Astrocyte (in vitro differentiated cells and primary cell): ENCODE results near the gene WSB1. TPM values are rescaled to one million over a fixed set of nuclear protein-coding genes. Genes with fewer than 3 reads are reported as not detected.

Source experiments
- DNase-seq: peaks from one replicate; pipeline ENCODE4 v3.0.0-alpha.2; 2010; ENCODE audit warnings: low read depth
- FAIRE-seq: peaks from 2 replicates; lab custom pipeline; 2011; peaks lifted over from hg19 to GRCh38; lab: Jason Lieb, UNC
- H2AFZ ChIP-seq: 2 replicates; pipeline ENCODE4 v1.6.0; 2012; ENCODE audit warnings: low read depth, low read length, inconsistent platforms
- H3K27ac ChIP-seq: 2 replicates; pipeline ENCODE4 v1.5.1; 2011; ENCODE audit warnings: low read depth, low read length, inconsistent platforms
- H3K27me3 ChIP-seq: 2 replicates; pipeline ENCODE4 v1.6.0; 2011; ENCODE audit warnings: low read length, inconsistent platforms; ENCODE audit not compliant: insufficient read depth
- H3K36me3 ChIP-seq: 2 replicates; pipeline ENCODE4 v1.5.1; 2011; ENCODE audit warnings: low read length, inconsistent platforms; ENCODE audit not compliant: insufficient read depth
- H3K4me1 ChIP-seq: 2 replicates; pipeline ENCODE4 v1.5.1; 2011; ENCODE audit warnings: low read length, inconsistent platforms; ENCODE audit not compliant: insufficient read depth
- H3K4me2 ChIP-seq: 2 replicates; pipeline ENCODE4 v1.6.0; 2012; ENCODE audit warnings: low read length, inconsistent platforms
- H3K4me3 ChIP-seq: 2 replicates; pipeline ENCODE4 v1.5.1; 2011; ENCODE audit warnings: low read depth, mild to moderate bottlenecking, low read length, inconsistent platforms; ENCODE audit not compliant: insufficient read depth
- H3K79me2 ChIP-seq: 2 replicates; pipeline ENCODE4 v1.6.0; 2012; ENCODE audit warnings: mild to moderate bottlenecking, low read length, inconsistent platforms; ENCODE audit not compliant: insufficient read depth
- H3K9ac ChIP-seq: 2 replicates; pipeline ENCODE4 v1.6.0; 2012; ENCODE audit warnings: mild to moderate bottlenecking, low read length, inconsistent platforms
- H3K9me3 ChIP-seq: 2 replicates; pipeline ENCODE4 v1.5.1; 2012; ENCODE audit warnings: low read depth, mild to moderate bottlenecking, low read length, inconsistent platforms; ENCODE audit not compliant: insufficient read depth
- H4K20me1 ChIP-seq: 2 replicates; pipeline ENCODE4 v1.6.0; 2012; ENCODE audit warnings: low read length, inconsistent platforms; ENCODE audit not compliant: insufficient read depth
- H3K27ac Mint-ChIP-seq: one replicate; pipeline ENCODE4 v1.8.0; 2021; ENCODE audit warnings: mild to moderate bottlenecking, mixed read lengths; ENCODE audit not compliant: unreplicated experiment
- H3K27me3 Mint-ChIP-seq: one replicate; pipeline ENCODE4 v1.8.0; 2021; ENCODE audit warnings: low read depth, mixed read lengths; ENCODE audit not compliant: unreplicated experiment
- H3K36me3 Mint-ChIP-seq: one replicate; pipeline ENCODE4 v1.8.0; 2021; ENCODE audit warnings: low read depth, mixed read lengths; ENCODE audit not compliant: unreplicated experiment
- H3K4me1 Mint-ChIP-seq: one replicate; pipeline ENCODE4 v1.8.0; 2021; ENCODE audit warnings: low read depth, mixed read lengths; ENCODE audit not compliant: unreplicated experiment
- H3K4me3 Mint-ChIP-seq: one replicate; pipeline ENCODE4 v1.8.0; 2021; ENCODE audit warnings: mild to moderate bottlenecking, moderate library complexity, mixed read lengths; ENCODE audit not compliant: unreplicated experiment
- H3K9me3 Mint-ChIP-seq: one replicate; pipeline ENCODE4 v1.8.0; 2021; ENCODE audit warnings: mild to moderate bottlenecking, mixed read lengths; ENCODE audit not compliant: unreplicated experiment
- CTCF ChIP-seq: IDR thresholded peaks from 2 replicates; pipeline ENCODE4 v1.5.1; 2011; ENCODE audit warnings: low read depth, mild to moderate bottlenecking, inconsistent platforms, low read length, moderate library complexity; ENCODE audit not compliant: insufficient read depth
- EZH2 ChIP-seq: IDR thresholded peaks from 2 replicates; pipeline ENCODE4 v1.6.1; 2012; ENCODE audit warnings: mild to moderate bottlenecking, low read length, inconsistent platforms; ENCODE audit not compliant: insufficient read depth
- total RNA-seq: library from RNA; stranded (reverse); gene quantifications from 2 replicates; pipeline ENCODE4 v1.2.1, GENCODE V29; 2021

The WSB1 gene
- total RNA-seq, 1 donor from 2014 or later: 217 TPM

- Histone ChIP-seq H3K36me3 (no peaks in the 10 kb centered on the region), H3K4me2 (peak overlapping the region; percentile 91), H3K27me3 (no peaks in the 10 kb centered on the region), H2AFZ (peak overlapping the region; percentile 84), H3K4me1 (peaks cover 11% of the 10 kb centered on the region), H3K79me2 (peaks cover 60% of the 10 kb centered on the region), H3K9me3 (no peaks in the 10 kb centered on the region), H3K4me3 (peak overlapping the region; percentile 98), H4K20me1 (peaks cover 52% of the 10 kb centered on the region), H3K9ac (peak overlapping the region; percentile 99), H3K27ac (peak overlapping the region; percentile 99)
- Mint-ChIP-seq H3K4me1 (peaks cover 6% of the 10 kb centered on the region), H3K4me3 (peak overlapping the region; percentile 100), H3K27me3 (no peaks in the 10 kb centered on the region), H3K36me3 (peaks cover 2% of the 10 kb centered on the region), H3K27ac (peak overlapping the region; percentile 100), H3K9me3 (no peaks in the 10 kb centered on the region)
- no peak for TF ChIP-seq CTCF
- TF ChIP-seq EZH2: no peak
- no peak for FAIRE-seq
- peak; percentile 85 for DNase-seq
Measured at GRCh38 chr17:27294689-27295630, 1.0 kb downstream of the WSB1 start.

GRCh38 chr17:27295945-27296344 lies 2.0 kb downstream of the WSB1 start:
- Histone ChIP-seq H3K9me3 (no peaks in the 10 kb centered on the region), H4K20me1 (peaks cover 55% of the 10 kb centered on the region), H3K27me3 (no peaks in the 10 kb centered on the region), H3K4me3 (peak overlapping the region; percentile 98), H3K4me2 (peak overlapping the region; percentile 91), H2AFZ (no peak overlapping the region), H3K27ac (peak overlapping the region; percentile 99), H3K4me1 (peaks cover 11% of the 10 kb centered on the region), H3K79me2 (peaks cover 70% of the 10 kb centered on the region), H3K9ac (peak overlapping the region; percentile 99), H3K36me3 (no peaks in the 10 kb centered on the region)
- no peak for FAIRE-seq
- TF ChIP-seq CTCF (no peak), EZH2 (no peak)
- H3K36me3 Mint-ChIP-seq: peaks cover 2% of the 10 kb centered on the region
- H3K4me3 Mint-ChIP-seq: peak overlapping the region; percentile 100
- peak overlapping the region; percentile 72 for H3K27ac Mint-ChIP-seq
- no peak for DNase-seq
- H3K27me3 Mint-ChIP-seq: no peaks in the 10 kb centered on the region
- peaks cover 7% of the 10 kb centered on the region for H3K4me1 Mint-ChIP-seq
- H3K9me3 Mint-ChIP-seq: no peaks in the 10 kb centered on the region
